ENCODE results near the gene TMEM147. TPM values are rescaled to one million over a fixed set of nuclear protein-coding genes. Genes with fewer than 3 reads are reported as not detected.
"Not testable (repeated sequence)": the region's sequence is repeated elsewhere in the genome, so short reads cannot be mapped to it uniquely, and the experiment has no call there.

Gene TMEM147
- total RNA-seq, 2 experiments from 2014 or later, result 37.2 to 38.2 TPM

DNA sequence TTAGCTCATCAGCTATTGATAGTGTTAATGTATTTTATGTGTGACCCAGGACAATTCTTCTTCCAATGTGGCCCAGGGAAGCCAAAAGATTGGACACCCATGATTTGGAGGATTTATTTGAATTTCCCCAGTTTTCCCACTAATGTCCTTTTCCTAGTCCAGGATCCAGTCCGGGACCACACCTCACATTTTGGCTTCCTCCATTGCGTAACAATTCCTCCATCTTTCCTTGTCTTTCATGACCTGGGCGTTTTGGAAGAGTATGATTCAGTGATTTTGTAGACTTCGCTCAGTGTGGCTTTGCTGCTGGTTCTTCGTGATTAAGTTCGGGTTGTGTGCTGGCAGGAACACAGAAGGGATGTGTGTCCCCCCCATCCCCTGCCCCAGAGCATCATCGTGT is 21.3 kb downstream of the TMEM147 start:
- peaks cover 9% of the 10 kb centered on the region for H3K27me3 Mint-ChIP-seq
- ATAC-seq (ENCODE audit: low read depth) (no peak), DNase-seq (no peak)
- H3K4me3 Mint-ChIP-seq, result no peak overlapping the region
- no peaks in the 10 kb centered on the region for H3K9me3 Mint-ChIP-seq
- POLR2A ChIA-PET, result no interaction called here
- H3K4me1 Mint-ChIP-seq, result peaks cover 2% of the 10 kb centered on the region
- no peak overlapping the region for H3K27ac Mint-ChIP-seq
- H3K36me3 Mint-ChIP-seq, result no peaks in the 10 kb centered on the region

GRCh38 chr19:35569281-35569781 is 23.9 kb downstream of the TMEM147 start:
- no peaks in the 10 kb centered on the region for H3K9me3 Mint-ChIP-seq
- DNase-seq, result no peak
- no peak for ATAC-seq (ENCODE audit: low read depth)
- H3K36me3 Mint-ChIP-seq, result no peaks in the 10 kb centered on the region
- H3K27ac Mint-ChIP-seq, result no peak overlapping the region
- POLR2A ChIA-PET, result no interaction called here
- peaks cover 2% of the 10 kb centered on the region for H3K4me1 Mint-ChIP-seq
- no peak overlapping the region for H3K4me3 Mint-ChIP-seq
- peaks cover 8% of the 10 kb centered on the region for H3K27me3 Mint-ChIP-seq

GRCh38 chr19:35571406-35571965 is 26.1 kb downstream of the TMEM147 start:
- Mint-ChIP-seq H3K4me1 (peaks cover 2% of the 10 kb centered on the region), H3K36me3 (no peaks in the 10 kb centered on the region), H3K27ac (no peak overlapping the region), H3K27me3 (peaks cover 7% of the 10 kb centered on the region), H3K4me3 (no peak overlapping the region), H3K9me3 (peaks cover 9% of the 10 kb centered on the region)
- POLR2A ChIA-PET, result no interaction called here
- no peak for DNase-seq
- ATAC-seq (ENCODE audit: low read depth), result no peak

DNA sequence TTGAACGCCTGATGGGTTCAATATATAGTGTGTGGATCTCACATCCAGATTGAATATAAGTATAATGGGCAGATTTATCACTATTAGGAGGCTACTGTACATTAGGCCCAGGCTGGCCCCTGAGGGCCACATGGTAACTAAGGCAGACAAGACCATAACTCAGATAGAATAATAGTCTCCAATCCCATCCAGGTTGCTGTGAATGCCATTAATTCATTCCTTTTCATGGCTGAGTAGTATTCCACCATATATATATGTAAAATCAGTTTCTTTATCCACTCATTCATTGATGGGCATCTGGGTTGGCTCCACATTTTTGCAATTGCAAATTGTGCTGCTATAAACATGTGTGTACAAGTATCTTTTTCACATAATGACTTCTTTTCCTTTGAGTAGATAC is 32.5 kb downstream of the TMEM147 start:
- no peak for DNase-seq
- Mint-ChIP-seq H3K9me3 (peaks cover 19% of the 10 kb centered on the region), H3K27ac (no peak overlapping the region), H3K27me3 (peaks cover 8% of the 10 kb centered on the region), H3K4me3 (no peak overlapping the region), H3K36me3 (no peaks in the 10 kb centered on the region), H3K4me1 (no peaks in the 10 kb centered on the region)
- POLR2A ChIA-PET, result no interaction called here
- no peak for ATAC-seq (ENCODE audit: low read depth)

GRCh38 chr19:35578707-35579106 is 33.3 kb downstream of the TMEM147 start:
- H3K27me3 Mint-ChIP-seq, result peaks cover 7% of the 10 kb centered on the region
- DNase-seq (no peak), ATAC-seq (ENCODE audit: low read depth) (no peak)
- peaks cover 19% of the 10 kb centered on the region for H3K9me3 Mint-ChIP-seq
- POLR2A ChIA-PET, result no interaction called here
- H3K27ac Mint-ChIP-seq, result no peak overlapping the region
- no peaks in the 10 kb centered on the region for H3K36me3 Mint-ChIP-seq
- no peak overlapping the region for H3K4me3 Mint-ChIP-seq
- no peaks in the 10 kb centered on the region for H3K4me1 Mint-ChIP-seq

DNA sequence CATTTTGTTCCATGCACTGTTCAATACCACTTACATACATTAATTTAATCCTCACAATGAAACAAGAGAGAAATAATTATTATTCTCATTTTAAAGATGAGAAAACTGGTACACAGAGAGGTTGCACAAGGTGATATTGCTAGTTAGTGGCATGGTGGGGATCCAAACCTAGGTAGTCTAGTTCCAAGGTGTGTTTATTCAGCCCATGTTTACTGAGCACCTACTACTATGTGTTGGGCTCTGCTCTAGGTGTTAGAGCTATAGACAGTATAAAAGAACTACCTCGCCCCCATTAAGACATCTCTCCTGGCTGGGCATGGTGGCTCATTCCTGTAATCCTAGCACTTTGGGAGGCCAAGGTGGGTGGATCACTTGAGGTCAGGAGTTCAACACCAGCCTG is 37.3 kb downstream of the TMEM147 start:
- Mint-ChIP-seq H3K4me1 (no peaks in the 10 kb centered on the region), H3K27me3 (peaks cover 25% of the 10 kb centered on the region), H3K9me3 (peaks cover 1% of the 10 kb centered on the region), H3K36me3 (no peaks in the 10 kb centered on the region), H3K4me3 (no peak overlapping the region), H3K27ac (no peak overlapping the region)
- POLR2A ChIA-PET, result no interaction called here
- ATAC-seq (ENCODE audit: low read depth) (no peak), DNase-seq (no peak)

DNA sequence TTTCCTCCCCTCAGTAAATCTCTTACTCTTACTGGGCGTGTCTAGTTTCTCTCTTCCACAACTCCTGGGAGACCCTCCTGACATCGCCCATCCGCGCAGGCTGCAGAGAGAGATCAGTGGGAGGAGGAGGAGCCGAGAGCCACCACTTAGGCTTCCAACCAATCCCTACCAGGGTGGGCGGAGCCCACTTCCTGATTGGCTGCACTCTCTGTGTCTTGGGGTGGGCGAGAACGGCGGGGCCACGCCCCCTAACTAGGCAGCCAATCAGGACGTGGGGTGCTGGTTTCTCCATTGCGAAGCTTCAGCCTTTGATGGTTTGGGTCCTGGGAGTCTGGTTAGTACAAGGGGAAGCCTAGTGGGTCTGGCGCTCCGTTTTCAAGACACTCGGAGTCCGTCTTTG is 40.4 kb downstream of the TMEM147 start, which contains the start of gene PMIS2:
TSS of gene PMIS2 (plus strand) at position 326 of the 400 bp plus-strand sequence. CDS start 87 bp downstream, outside the sequence.
- Mint-ChIP-seq H3K9me3 (no peaks in the 10 kb centered on the region), H3K27me3 (peaks cover 28% of the 10 kb centered on the region), H3K4me1 (no peaks in the 10 kb centered on the region), H3K36me3 (no peaks in the 10 kb centered on the region), H3K4me3 (no peak within 1 kb of the TSS), H3K27ac (no peak within 1 kb of the TSS)
- POLR2A ChIA-PET, result no interaction called here
- no peak for DNase-seq
- ATAC-seq (ENCODE audit: low read depth), result no peak

DNA sequence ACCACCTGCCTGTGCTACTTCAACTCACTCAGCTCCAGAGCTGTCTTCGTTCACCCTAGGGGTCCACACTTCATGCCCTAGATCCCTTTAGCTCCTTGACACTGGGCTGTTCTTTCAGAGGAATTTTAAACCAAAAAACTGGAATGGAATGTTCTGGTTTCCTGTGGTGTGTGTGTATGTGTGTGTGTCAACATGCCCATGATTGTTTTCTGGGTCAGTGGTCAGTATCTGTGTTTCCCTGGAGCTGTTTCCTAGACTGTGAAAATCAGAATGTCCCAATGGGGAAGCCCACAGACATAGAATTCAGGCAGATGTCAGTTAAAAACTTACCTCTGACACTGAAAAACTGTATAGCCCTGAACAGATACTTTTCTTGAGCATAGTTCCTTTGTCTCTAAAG is 41.9 kb downstream of the TMEM147 start:
- Mint-ChIP-seq H3K4me1 (no peaks in the 10 kb centered on the region), H3K9me3 (no peaks in the 10 kb centered on the region), H3K27me3 (peaks cover 25% of the 10 kb centered on the region), H3K36me3 (no peaks in the 10 kb centered on the region), H3K27ac (no peak overlapping the region), H3K4me3 (no peak overlapping the region)
- DNase-seq (no peak), ATAC-seq (ENCODE audit: low read depth) (no peak)
- POLR2A ChIA-PET, result no interaction called here

- Mint-ChIP-seq H3K27me3 (peaks cover 16% of the 10 kb centered on the region), H3K27ac (no peak overlapping the region), H3K36me3 (no peaks in the 10 kb centered on the region), H3K9me3 (no peaks in the 10 kb centered on the region), H3K4me1 (no peaks in the 10 kb centered on the region), H3K4me3 (no peak overlapping the region)
- POLR2A ChIA-PET, result interaction anchor here (0.6 kb wide), 1 partner anchor 17 kb away, joined by 3 read pairs; no protein-coding TSS in a partner anchor
- no peak for DNase-seq
- ATAC-seq (ENCODE audit: low read depth), result no peak
These were observed 45.4 kb downstream of the TMEM147 start for GRCh38 chr19:35590875-35591274.

DNA sequence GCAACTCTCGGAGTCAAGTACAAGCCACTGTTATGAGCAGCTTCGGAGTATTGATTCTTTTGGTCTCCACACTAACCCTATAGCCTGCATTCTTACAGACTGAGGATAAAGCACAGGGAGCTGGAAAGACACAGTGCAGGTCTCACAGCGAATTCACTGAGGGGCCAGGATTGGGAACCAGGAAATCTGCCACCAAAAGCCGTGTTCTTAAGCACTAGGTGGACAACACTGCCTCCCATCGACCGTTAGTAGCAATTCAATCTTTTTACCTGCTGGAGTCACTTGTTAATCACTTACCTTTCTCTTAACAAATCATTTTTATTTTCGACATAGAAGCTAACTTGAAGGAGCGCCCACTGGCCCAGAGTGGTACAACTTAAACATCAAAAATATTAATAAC is 46.8 kb downstream of the TMEM147 start:
- no peak overlapping the region for H3K27ac Mint-ChIP-seq
- peaks cover 9% of the 10 kb centered on the region for H3K4me1 Mint-ChIP-seq
- H3K9me3 Mint-ChIP-seq, result no peaks in the 10 kb centered on the region
- POLR2A ChIA-PET, result no interaction called here
- H3K27me3 Mint-ChIP-seq, result peaks cover 10% of the 10 kb centered on the region
- no peaks in the 10 kb centered on the region for H3K36me3 Mint-ChIP-seq
- no peak for DNase-seq
- H3K4me3 Mint-ChIP-seq, result no peak overlapping the region
- ATAC-seq (ENCODE audit: low read depth), result no peak

DNA sequence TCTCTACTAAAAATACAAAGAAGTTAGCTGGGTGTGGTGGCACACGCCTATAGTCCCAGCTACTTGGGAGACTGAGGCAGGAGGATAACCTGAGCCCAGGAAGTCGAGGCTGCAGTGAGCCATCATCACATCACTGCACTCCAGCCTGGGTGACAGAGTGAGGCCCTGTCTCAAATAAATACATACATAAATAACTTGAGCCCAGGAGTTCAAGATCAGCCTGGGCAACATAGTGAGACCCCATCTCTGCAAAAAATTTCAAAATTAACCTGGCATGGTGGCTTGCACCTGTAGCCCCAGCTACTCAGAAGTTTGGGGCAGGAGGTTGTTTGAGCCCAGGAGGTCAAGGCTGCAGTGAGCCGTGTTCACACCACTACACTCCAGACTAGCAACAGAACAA is 49.6 kb downstream of the TMEM147 start:
- not testable (repeated sequence) for H3K27ac Mint-ChIP-seq; H3K9me3 Mint-ChIP-seq; DNase-seq; H3K4me3 Mint-ChIP-seq; H3K4me1 Mint-ChIP-seq; H3K36me3 Mint-ChIP-seq; ATAC-seq (ENCODE audit: low read depth)
- POLR2A ChIA-PET, result interaction anchor here (0.6 kb wide), 1 partner anchor 40 kb away, joined by 6 read pairs; no protein-coding TSS in a partner anchor
- peaks cover 13% of the 10 kb centered on the region for H3K27me3 Mint-ChIP-seq

DNA sequence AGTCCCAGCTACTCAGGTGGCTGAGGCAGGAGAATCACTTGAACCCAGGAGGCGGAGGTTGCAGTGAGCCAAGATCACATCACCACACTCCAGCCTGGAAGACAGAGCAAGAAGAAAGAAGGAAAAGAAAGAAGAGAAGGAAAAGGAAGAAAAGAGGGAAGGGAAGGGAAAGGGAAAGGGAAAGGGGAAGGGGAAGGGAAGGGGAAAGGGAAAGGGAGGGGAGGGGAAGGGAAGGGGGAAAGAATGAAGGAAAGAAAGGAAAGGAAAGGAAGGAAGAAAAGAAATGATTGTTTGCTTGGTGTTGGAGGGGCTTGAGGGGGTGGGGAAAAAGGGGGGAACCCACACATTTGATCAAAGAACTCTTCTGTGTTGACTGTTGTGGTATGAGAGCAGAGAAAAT is 50.5 kb downstream of the TMEM147 start:
- Mint-ChIP-seq H3K4me1 (peaks cover 9% of the 10 kb centered on the region), H3K27ac (no peak overlapping the region), H3K27me3 (peaks cover 16% of the 10 kb centered on the region), H3K36me3 (no peaks in the 10 kb centered on the region), H3K9me3 (no peaks in the 10 kb centered on the region), H3K4me3 (no peak overlapping the region)
- no peak for ATAC-seq (ENCODE audit: low read depth)
- DNase-seq, result no peak
- POLR2A ChIA-PET, result no interaction called here

DNA sequence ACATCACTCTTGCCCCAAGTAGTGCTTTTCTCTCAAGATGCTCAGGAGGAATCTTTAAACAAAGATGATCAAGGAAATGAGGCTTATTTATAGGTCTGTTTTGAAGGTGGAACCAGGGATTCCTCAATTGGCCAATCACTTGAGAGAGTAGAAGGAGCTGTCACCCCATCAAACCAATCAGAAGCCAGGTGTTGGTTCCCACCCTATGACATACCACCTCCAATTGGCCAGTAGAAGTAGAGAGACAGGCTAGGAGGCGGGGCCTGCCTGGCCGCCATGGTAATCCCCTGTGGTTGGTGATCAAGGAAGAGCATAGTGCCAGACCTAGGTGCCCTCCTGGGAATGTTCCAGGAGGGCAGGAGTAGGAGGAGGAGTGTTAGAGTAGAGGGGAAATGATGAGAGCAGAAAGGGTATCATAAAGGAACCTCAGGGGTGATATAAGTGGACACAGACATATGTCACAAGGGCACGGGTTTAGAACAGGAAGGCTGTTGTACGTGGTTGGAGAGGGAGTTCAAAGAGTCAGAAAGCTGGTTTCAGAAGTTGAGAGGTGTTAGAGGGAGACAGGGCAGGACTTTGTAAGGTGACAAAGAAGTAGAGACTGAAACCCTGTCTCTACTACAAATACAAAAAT is 51.1 kb downstream of the TMEM147 start:
- DNase-seq (no peak), ATAC-seq (ENCODE audit: low read depth) (peak; percentile 78)
- peaks cover 9% of the 10 kb centered on the region for H3K4me1 Mint-ChIP-seq
- peak overlapping the region; percentile 50 for H3K4me3 Mint-ChIP-seq
- H3K36me3 Mint-ChIP-seq, result no peaks in the 10 kb centered on the region
- POLR2A ChIA-PET, result interaction anchor here (0.7 to 1.4 kb wide), 4 partner anchors 17 to 63 kb away, joined by 3 to 5 read pairs (median 5); partner anchors contain the start of gene HAUS5
- H3K27me3 Mint-ChIP-seq, result peaks cover 17% of the 10 kb centered on the region
- peak overlapping the region; percentile 21 for H3K27ac Mint-ChIP-seq
- no peaks in the 10 kb centered on the region for H3K9me3 Mint-ChIP-seq
